Activated CD8-positive, alpha-beta memory T cell treated with anti-CD3 and anti-CD28 coated beads for 48 hours (primary cell): ENCODE results near the gene H1-8.

Source experiments
- DNase-seq, 3 experiments: peaks; one replicate each; pipeline ENCODE4 v3.0.0-alpha.2; 2020; ENCODE audit warnings: low read depth in 2 of 3, low spot score in 2 of 3

Gene H1-8

DNA sequence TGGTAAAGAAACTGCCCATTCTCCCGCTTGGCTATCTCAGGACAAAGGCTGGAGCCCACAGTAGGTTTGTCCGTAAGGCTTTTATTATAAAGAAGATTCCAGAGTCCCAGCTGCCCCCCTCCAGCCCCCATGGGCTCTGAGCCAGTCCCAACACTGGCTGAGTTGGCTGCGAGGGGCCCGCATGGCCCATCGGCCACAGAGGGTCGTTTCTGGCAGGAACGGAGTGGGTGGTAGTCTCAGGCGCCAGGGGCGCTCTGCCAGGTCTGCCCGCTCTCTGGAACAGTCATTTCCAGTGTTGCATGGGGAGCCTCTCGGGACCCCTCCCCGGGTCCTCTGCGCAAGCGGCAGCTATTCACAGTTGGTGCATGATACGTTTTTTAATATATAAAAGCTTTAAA is 12.2 kb downstream of the H1-8 start:
- DNase-seq, result no peak

DNA sequence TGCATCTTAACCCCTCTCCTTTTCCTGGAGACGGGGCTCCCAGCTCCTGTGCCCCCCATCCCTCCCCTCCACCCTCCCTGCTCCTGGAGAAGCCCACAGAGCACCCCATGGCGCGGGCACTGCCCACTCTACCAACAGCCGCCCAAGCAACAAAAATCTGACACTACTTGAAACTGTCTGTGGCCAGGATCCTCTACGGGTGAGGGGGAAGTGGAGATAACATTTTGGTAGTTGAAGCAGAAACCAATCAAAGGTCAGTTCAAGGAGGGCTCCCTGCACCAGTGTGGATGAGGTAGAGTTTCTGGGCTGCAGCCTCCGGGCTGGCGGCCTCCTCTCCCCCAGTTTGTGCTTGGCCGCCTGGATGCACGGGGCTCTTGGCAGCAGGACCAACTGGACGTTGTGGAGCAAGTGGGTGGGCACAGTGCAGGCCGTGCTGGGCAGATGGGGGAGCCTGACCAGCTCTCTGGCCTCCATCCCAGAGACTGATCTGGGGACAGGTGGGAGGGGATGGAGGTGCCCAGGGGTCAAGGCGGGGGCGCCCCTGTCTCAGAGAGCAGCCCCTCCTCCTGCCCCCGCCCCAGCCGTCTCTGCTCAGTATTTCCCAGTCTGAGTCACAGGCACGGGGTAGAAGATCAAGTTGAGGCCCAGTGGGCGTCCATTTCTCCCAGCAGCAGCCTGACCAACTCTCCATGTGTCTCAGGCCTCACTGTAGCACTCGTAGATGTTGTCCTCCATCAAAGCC is 12.8 kb downstream of the H1-8 start:
- no peak for DNase-seq

DNA sequence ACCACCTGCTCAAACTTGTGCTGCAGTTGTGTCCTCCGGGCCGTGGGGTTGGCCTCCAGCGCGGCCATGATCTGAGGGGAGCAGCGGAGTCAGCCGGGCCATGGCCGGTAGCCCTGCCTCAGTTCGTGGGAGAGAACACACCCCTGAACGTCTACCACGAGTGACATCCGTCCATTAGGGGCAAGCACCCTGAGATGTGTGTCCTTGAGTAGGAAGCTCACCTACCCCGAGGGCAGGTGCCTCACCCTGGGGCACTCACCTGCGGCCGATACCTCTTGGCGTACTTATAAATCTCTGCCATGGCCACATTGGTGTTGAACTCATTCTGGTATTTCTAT is 13.4 kb downstream of the H1-8 start:
- no peak for DNase-seq

DNA sequence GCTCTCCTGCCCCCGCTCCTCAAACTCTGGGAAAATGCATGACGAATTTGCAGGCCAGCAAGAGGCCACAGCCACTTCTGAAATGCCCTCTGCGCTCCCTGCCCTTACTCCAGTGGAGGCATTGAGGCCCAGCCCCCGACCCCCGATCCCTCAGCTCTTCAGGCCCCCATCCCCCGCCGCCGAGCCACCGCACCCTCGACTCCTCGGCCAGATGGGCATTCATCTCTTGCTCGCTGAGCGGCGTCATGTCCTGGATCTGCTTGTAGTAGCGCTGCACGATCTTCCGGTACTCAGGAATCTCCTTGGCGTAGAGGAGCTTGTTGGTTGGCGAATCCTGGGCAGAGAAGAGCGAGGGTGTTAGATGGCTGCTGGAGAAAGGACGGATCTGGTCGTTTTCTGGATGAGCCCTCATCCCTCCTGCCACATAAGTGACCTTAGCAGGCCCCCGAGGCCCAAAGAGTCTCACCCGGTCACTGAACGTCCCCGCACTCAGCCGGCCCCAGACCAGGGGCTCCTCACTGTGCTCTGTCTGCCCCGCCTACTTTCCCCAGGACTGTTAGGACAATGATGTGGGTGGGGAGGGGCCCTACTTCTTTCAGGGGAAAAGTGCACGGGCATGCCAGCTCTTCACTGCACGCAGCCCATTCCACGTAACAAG is 14.0 kb downstream of the H1-8 start:
- no peak for DNase-seq

DNA sequence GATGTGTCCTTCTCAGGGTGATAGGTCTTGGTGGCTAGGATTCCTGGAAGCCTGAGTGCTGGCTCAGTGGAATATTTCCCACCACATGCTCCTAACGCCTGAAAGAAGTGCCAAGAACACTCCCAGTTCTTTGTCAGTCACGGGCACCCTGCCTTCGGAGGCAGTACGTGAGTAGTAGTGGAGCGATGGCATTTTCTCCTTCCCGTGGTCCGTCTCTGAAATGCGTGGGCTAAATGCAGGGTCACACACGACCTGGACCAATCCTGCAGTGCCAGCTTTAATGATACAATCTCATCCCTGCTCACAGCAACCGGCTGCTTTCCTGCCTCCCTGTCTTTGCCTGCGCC is 14.5 kb downstream of the H1-8 start:
- DNase-seq, result no peak

DNA sequence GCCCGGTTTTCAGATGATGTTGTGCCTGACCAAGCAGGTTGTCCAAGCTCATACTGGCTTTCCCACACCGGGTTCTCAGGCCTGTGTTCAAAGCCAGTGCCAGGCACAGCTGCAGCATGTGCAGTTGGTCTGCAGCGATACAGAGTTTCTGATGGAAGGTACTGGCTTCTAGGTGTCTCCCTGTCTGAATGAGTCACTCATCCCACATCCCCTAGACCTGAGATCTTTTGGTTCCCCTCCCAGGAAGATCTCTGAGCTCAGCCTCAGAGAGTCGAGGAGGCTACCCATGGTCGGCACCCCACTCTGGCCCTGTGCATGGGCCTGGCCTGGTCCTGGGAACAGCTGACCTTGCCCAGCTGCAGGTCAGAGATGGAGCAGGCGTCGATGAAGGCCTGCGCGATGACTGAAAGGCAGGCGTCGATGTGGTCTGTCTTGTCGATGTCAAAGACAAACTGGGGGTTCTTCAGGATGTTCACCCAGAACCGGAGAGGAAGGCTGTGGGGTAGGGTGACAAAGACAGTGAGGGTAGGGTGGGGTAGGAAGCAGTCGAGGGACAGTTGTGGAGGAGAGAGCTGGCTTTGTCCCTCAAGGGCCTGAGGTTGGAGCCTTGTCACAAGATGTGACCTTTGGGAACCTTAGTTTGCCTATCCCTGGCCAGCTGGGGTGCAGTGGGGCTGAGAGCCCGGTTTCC is 15.3 kb downstream of the H1-8 start:
- DNase-seq, result no peak

DNA sequence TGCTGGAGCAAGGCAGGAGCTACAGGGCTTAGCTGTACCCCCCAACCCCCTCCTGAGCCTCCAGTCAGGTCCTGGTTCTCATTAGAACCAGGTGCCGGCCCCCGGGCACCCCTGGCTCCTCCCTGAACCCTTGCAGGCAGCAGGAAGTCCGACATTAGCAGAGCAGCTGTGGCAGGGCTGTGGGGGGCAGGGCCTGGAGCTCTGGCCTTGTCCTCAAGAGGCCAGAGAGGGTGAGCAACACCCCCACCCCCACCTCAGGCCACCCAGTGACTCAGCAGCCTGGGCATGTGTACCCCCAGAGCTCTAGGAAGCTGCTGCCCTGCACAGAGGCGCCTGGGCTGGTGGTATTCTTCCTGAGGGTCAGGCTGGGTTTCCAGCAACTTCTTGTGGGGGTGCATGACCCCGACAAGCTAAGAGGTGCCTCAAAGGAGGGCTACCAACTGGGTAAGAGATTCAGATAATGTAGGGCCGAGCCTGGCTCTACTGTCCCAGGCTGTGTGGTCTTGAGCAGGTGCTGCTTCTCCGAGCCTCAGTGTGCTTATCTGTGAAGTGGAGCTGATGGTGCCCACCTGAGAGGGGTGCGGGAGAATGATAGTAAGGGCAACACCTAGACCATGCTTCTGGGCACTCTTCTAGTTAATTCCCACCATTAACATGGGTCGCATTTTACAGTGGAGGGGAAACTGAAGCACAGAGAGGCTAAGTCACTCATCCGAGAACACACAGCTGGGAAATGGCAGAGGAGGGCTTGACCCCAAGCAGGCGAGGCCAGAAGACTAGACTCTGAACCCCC is 16.0 kb downstream of the H1-8 start:
- no peak for DNase-seq

DNA sequence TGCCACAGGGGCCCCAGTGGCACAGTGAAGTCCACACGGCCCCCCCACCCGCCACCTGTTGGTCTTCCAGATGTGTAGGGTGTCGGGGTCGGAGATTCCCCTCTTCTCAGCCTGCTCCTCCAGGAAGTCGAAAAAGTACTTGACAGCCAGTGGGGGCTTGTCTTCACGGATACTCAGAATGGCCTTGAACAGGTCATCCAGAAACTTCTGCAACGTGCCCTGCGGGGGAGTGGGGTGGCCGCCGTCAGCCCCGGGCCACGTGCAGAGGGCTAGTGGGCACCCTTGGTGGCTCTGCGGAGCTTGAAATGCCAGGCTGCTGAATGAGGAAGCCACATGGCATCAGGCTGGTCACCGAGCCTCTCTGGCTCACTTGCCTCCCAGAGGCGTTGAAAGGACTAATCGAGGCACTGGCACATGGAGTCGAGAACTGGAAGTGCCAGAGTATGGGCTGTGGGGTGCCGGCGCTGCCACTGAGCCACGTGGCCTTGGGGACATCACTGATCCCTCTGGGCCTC is 16.6 kb downstream of the H1-8 start:
- no peak for DNase-seq

DNA sequence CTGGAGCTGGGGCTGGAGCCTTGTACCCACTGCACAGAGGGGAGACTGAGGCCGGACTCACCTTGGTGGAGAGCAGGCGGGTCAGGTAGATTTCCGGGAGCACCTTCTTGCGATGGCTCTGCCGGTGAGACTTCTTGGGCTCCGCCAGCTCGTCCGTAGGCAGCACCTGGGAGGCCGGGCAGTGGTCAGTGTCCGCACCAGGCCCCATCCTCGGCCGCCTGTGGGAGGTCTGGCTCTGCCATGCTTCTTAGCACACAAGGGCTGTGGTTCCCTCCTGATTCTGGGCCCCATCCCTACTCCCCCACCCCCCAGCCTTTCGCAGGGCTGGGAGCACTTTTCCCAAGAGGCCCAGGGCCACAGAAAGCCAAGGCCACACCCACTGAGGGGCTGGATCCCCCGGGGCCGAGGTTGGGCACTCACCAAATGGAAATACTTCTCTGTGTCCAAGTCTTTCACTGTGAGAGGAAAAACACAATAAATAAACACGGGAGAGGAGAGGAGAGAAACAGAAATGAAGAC is 17.4 kb downstream of the H1-8 start:
- no peak for DNase-seq

DNA sequence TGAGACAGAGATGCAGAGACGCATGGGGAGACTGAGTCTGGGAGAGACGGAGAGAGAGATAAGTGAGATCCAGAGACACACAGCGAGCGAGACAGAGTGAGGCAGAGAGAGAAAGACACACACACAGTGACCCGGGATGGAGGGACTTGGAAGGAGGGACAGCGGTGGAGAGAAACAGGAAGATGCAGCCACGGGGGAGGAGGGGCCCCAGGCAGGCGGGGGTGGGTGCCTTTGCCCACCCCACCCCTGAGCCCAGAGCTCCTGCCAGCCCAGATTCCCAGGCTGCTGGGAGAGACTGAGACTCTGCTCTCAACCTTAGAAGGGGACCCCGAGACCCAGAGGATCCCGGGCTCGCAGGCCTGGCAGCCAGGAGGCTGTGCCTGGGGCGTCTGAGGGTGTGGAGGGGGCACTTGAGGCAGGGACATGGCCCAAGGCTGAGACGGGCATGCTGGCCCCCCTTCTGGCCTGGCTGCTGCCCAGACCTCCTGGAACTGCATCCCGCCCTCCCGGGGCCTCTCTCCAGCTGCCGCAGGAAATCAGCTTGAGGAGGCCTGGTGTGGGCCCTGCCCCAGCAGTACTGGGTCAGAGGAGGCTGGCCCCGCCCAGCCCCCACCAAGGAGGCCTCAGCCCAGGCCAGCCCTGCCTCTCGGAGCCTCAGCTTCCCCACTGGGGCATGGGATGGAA is 18.1 kb downstream of the H1-8 start:
- no peak for DNase-seq

DNA sequence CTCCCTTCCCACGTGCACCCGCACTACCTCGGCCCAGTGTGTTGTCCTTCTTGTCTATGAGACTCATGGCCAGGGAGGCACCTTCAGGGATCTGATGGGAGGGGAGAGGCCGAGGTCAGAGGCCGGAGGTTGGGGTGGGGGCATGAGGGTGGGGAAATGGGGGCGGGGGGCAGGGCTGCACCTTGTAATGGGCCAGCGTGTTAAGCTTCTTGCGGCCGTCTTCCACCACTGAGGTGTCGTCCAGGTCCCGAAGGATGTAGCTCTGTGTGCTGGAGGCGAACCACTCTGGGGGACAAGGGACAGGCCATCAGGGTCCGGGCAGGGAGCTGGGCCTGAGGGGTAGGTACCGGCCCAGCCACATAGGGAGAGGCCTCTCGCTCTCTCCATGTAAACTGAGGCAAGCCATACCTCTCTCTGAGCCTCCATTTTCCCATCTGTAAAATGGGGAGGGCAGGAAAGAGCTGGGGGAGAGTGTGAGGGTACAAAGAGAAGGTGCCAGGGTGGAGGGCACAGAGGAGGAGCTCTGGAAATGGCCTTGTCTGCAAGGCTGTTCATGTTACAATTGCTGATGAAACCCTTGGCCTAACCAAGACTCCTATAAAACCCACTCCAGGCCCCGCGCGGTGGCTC is 18.8 kb downstream of the H1-8 start:
- no peak for DNase-seq

DNA sequence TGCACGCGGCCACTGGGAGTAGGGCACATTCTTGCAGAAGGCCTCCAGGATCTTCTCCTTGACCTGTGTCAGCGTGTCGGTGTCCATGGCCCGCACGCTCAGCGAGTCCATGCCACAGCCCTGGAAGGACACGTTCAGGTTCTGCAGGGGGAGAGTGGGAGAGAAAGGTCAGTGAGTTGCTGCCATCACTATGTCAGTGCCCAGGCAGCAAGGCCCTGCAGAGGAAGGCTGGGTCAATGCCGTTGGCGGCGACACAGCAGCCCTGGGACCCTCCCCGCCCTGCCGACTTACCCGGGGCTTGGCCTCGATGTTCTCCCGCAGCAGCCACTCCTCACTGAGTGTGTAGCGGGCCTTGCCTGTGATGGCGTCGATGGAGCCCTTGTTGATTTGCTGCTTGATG is 19.8 kb downstream of the H1-8 start:
- DNase-seq, result no peak

DNA sequence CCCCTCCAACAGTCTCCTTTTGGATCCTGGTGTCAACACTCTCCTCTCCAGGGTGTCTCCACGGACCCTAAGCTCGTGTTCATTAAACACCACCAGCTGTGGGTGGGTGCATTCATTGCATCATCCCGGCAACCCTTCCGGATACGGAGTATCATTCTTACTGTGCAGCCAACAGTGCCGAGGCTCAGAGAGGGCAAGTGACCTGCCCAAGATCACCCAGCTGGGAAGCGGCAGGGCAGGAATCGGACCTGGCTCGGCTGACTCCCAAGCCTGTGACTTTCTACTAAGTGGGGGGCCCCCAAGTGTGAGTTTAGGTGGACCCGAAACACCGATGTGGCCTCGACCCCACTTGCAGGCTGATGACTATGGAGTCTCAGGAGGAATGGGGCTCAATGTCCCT is 20.4 kb downstream of the H1-8 start:
- no peak for DNase-seq

DNA sequence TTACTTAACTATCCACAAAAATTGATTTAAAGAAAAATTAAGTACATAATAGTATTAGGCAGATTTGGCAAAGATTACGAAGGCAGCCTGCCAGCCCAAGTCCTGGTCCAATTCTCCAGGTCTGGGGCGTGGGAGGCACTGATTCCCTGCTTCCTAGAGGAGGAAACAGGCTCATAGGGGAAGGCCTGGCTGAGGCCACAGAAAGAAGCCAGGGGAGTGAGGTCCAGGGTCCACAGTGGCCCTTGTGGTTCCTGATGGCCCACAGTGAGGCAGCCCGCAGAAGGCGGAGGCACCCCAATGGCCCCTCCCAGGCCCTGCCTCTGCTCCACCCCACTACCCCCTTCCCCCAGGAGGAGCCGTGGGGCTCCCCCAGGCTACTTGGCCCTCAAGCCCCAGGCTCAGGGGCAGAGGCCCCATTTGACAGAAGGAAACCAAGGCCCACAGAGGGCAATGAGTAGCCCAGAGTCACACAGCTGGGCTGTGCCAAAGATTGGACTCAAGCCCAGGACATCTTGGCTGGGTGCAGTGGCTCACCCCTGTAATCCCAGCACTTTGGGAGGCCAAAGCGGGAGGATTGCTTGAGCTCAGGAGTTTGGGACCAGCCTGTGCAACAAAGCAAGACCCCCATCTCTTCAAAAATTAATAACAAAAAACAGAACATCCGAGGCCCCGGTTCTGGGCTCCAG is 21.0 kb downstream of the H1-8 start:
- DNase-seq, result no peak

DNA sequence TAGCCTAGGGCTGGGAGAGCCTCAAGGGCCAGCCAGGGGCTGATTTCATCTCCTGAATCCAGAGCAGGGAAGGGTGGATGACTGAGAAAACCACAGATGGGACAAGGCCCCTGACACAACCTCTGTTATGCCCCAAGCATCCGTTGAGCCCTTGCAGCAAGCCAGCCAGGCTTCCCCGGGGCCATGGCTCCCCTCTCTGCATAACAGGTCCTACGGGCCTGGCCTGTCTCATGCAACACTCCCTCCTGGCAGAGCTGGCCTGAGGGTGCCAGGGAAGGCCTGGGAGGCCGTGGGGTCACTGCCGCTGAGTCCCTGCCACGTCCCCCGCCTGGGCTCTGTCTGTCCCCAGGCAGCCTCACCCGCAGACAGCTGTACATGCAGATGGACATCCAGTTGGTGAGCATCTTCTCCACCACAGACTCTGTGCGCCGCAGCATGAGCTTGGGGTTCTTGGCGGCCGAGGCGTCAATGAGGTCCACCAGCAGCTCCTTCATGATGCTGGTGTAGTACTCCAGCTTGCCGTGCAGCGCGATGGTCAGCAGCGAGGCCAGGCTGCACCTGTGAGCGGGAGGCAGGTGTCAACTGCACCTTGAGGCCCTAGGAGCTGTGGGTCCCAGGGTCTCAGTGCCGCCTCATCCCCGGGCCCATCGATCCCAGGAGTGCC is 22.1 kb downstream of the H1-8 start:
- no peak for DNase-seq

DNA sequence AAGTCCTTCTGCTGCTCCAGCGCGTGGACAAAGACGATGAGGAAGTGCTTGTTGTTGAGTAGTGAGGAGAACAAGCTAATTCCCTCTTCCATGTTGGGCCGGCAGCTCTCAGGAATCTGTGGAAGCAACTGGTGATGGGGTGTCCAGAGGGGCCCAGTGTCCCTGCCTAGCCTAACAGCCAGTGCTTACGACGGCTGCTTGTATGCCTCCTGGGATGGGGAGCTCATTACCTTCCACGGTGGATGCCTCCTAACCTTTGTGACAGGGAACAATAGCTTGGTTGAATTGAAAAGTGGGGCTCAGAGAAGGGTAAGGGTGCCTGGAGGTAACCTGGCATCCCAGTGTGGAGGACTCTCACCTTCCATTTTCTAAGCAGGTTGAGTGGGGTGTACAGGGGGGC is 22.9 kb downstream of the H1-8 start:
- no peak for DNase-seq

DNA sequence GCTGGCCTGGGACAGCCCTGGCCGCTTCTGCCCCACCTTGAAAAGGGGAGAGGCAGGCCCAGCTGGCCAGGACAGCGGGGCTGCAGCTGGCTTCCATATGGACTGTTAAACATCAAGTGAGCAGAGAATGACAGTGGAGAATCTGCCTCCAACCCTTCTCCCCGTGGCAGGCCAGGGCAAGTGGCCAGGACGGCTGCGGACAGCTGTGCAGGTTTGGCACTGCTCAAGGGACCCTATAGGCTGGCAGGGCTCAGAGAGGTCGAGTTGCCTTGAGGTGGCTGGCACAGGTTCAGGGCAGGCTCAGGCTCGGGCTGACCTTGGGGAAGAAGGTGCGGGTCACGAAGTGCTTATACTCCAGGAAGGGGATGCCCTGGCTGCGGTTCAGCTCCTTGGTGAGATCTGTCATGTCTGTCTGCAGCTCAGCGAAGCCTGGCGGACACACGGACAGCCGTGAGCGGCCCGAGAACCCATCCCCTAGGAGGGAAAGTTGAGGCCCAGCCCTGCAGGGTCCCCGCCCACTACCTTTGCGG is 24.3 kb downstream of the H1-8 start:
- no peak for DNase-seq

DNA sequence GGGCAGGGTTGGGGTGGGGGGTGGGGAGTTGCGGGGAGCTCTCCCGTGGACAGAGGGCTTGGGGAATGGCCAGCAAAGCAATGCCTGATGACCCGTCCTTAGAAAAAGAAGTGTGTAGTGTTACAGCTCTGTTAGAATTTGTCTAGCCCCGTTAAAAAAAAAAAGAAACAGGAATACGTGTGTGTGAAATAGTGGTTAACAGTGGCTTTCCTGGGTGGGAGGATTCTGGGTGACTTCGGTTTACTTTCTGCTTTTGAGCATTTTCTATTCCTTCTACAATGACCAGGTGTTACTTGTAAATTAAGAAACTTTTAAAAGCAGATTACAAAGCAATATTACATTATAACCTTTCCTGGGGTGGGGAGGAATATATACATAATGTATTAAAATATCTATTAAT is 25.0 kb downstream of the H1-8 start:
- no peak for DNase-seq

DNA sequence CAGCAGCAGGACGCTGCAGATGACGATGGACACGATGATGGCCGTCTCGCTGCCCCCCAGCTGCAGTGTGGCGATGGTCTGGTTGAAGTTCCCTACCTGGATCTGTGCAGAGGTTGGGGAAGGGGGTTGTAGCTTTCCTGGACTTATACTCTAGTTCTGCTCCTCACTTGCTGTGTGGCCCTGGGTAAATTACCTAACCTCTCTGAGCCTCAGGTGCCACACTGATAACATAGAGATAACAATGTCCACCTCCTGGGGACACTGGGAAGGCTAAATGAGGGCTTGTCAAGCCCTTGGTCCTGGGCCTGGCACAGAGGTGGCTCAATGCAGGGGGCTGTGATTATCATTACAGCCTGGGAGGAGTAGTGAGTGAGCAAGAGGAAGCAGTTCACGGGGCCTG is 26.9 kb downstream of the H1-8 start:
- no peak for DNase-seq
